ENCODE measurements around the gene TTC17. TPM values are rescaled to one million over a fixed set of nuclear protein-coding genes. Genes with fewer than 3 reads are reported as not detected.
"Not testable (repeated sequence)": the region's sequence is repeated elsewhere in the genome, so short reads cannot be mapped to it uniquely, and the experiment has no call there.

The TTC17 gene
- total RNA-seq, 1 donor from 2014 or later: 94.9 TPM

DNA sequence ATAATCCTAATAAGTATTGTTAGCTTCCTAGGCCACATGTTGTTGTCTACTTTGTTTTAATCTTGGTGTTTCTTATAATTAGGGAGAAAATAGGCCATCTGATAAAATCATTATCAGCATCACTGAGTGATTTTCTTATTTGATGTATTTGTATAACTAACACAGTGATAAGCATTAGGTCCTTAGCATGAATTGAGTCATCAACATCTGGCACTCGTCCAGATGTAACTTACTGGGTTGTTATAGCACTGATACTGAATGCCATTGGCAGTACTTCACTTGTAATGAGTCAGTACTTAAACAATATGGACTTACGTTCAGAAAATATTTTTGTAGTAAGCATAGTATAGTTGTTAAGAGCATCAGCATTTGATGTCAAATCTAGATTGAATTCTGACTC, 30.7 kb upstream of the TTC17 start:
- DNase-seq (ENCODE audit: extremely low spot score, unreplicated experiment): no peak
- Mint-ChIP-seq H3K27me3 (no peaks in the 10 kb centered on the region), H3K4me3 (no peak overlapping the region), H3K9me3 (no peaks in the 10 kb centered on the region), H3K4me1 (ENCODE audit: unreplicated experiment) (no peaks in the 10 kb centered on the region), H3K36me3 (peaks cover 29% of the 10 kb centered on the region), H3K27ac (no peak overlapping the region)
- TF ChIP-seq, protein P1, sequence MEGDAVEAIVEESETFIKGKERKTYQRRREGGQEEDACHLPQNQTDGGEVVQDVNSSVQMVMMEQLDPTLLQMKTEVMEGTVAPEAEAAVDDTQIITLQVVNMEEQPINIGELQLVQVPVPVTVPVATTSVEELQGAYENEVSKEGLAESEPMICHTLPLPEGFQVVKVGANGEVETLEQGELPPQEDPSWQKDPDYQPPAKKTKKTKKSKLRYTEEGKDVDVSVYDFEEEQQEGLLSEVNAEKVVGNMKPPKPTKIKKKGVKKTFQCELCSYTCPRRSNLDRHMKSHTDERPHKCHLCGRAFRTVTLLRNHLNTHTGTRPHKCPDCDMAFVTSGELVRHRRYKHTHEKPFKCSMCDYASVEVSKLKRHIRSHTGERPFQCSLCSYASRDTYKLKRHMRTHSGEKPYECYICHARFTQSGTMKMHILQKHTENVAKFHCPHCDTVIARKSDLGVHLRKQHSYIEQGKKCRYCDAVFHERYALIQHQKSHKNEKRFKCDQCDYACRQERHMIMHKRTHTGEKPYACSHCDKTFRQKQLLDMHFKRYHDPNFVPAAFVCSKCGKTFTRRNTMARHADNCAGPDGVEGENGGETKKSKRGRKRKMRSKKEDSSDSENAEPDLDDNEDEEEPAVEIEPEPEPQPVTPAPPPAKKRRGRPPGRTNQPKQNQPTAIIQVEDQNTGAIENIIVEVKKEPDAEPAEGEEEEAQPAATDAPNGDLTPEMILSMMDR (conservative IDR thresholded peaks at IDR 0.05): no peak

DNA sequence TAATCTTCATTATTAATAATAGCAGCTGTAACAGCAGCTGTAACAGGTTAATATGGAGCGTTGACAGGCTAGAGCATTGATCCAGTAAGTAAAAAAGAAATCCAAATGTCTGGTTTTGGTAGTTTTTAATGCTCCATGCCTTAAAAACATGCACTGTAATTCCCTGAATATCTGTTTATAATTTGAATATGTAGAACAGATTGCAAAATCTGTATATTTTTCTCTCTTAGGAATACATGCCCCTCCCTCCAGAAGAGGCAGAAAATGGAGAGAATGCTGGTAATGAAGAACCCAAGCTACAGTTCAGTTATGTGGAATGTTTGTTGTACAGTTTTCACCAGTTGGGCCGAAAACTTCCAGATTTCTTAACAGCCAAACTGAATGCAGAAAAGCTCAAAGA, 30.2 kb upstream of the TTC17 start:
- no peak for DNase-seq (ENCODE audit: extremely low spot score, unreplicated experiment)
- H3K36me3 Mint-ChIP-seq: peaks cover 24% of the 10 kb centered on the region
- no peak overlapping the region for H3K27ac Mint-ChIP-seq
- H3K27me3 Mint-ChIP-seq: no peaks in the 10 kb centered on the region
- no peaks in the 10 kb centered on the region for H3K4me1 Mint-ChIP-seq (ENCODE audit: unreplicated experiment)
- TF ChIP-seq, protein P1 (conservative IDR thresholded peaks at IDR 0.05): no peak
- H3K4me3 Mint-ChIP-seq: no peak overlapping the region
- no peaks in the 10 kb centered on the region for H3K9me3 Mint-ChIP-seq

DNA sequence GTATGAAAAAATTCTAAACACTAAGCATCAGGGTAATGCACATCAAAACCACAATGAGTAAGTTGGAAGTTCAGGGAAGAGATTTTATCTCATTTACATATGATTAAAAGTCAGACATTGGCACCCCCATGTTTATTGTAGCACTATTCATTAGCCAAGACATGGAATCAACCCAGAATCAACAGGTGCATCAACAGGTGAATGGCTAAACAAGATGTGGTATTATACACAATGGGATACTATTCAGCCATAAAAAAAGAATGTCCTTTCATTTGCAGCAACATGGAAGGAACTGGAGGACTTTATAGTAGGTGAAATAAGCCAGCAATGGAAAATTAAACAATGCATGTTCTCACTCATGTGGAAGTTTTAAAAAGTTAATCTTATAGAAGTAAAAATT, 17.6 kb upstream of the TTC17 start:
- Mint-ChIP-seq H3K36me3 (peaks cover 15% of the 10 kb centered on the region), H3K27me3 (no peaks in the 10 kb centered on the region), H3K27ac (no peak overlapping the region), H3K4me3 (no peak overlapping the region), H3K9me3 (no peaks in the 10 kb centered on the region), H3K4me1 (ENCODE audit: unreplicated experiment) (no peaks in the 10 kb centered on the region)
- DNase-seq (ENCODE audit: extremely low spot score, unreplicated experiment): no peak
- TF ChIP-seq, protein P1 (conservative IDR thresholded peaks at IDR 0.05): no peak

DNA sequence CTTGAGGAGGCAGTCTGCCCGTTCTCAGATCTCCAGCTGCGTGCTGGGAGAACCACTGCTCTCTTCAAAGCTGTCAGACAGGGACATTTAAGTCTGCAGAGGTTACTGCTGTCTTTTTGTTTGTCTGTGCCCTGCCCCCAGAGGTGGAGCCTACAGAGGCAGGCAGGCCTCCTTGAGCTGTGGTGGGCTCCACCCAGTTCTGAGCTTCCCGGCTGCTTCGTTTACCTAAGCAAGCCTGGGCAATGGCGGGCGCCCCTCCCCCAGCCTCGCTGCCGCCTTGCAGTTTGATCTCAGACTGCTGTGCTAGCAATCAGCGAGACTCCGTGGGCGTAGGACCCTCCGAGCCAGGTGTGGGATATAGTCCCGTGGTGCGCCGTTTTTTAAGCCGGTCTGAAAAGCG, 7.3 kb upstream of the TTC17 start:
- not testable (repeated sequence) for DNase-seq (ENCODE audit: extremely low spot score, unreplicated experiment); H3K4me1 Mint-ChIP-seq (ENCODE audit: unreplicated experiment); H3K27ac Mint-ChIP-seq; H3K36me3 Mint-ChIP-seq; H3K27me3 Mint-ChIP-seq; H3K9me3 Mint-ChIP-seq
- peak overlapping the region; percentile 83 for H3K4me3 Mint-ChIP-seq

DNA sequence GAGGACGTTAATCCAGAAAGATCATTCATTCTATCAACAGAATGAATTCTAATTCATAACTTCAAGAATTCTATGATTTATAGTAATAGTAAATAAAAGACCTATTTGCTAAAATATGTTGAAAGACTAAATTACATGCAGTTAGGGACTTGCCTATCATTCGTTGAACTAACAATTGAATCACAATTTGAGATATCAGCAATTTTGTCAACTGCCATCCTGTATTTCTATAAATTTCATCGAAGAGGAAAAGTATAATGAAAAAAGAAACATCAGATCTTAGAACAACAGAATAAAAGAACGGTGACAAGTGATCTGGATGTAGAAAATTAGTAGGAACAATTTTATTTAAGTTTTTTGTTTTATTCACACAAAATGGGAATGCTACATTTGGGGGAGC, 4.4 kb upstream of the TTC17 start:
- H3K27ac Mint-ChIP-seq: no peak overlapping the region
- peaks cover 3% of the 10 kb centered on the region for H3K27me3 Mint-ChIP-seq
- H3K4me3 Mint-ChIP-seq: no peak overlapping the region
- peaks cover 10% of the 10 kb centered on the region for H3K4me1 Mint-ChIP-seq (ENCODE audit: unreplicated experiment)
- peaks cover 4% of the 10 kb centered on the region for H3K9me3 Mint-ChIP-seq
- DNase-seq (ENCODE audit: extremely low spot score, unreplicated experiment): no peak
- peaks cover 5% of the 10 kb centered on the region for H3K36me3 Mint-ChIP-seq
- TF ChIP-seq, protein P1 (conservative IDR thresholded peaks at IDR 0.05): no peak

DNA sequence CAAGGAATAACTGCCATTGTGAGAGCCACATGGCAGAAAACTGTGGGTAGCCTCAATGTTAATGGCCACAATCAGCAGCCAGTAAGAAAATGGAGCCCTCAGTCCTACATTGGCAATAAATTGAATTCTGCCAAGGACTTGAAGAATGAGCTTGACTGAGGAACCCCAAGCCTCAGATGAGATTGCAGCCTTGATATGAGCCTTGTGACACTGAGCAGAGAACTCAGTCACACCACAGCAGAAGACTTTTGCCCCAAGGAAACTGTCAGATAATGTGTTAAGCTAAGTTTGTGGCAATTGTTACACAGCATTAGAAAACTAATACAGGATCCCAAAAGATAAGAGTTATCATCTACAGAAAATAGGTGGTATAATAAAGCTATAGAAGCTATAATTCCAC, 2.4 kb upstream of the TTC17 start:
- Mint-ChIP-seq H3K36me3 (peaks cover 5% of the 10 kb centered on the region), H3K9me3 (peaks cover 4% of the 10 kb centered on the region), H3K27ac (no peak overlapping the region), H3K4me1 (ENCODE audit: unreplicated experiment) (peaks cover 29% of the 10 kb centered on the region), H3K27me3 (peaks cover 3% of the 10 kb centered on the region), H3K4me3 (no peak overlapping the region)
- TF ChIP-seq, protein P1 (conservative IDR thresholded peaks at IDR 0.05): no peak
- no peak for DNase-seq (ENCODE audit: extremely low spot score, unreplicated experiment)
